Measurements from ENCODE around the gene LBX2. TPM values are rescaled to one million over a fixed set of nuclear protein-coding genes. Genes with fewer than 3 reads are reported as not detected.

The LBX2 gene
- polyA plus RNA-seq, 1 donor (not counting 4 experiments of a cell fraction or from before 2014, with no cell fraction given): 0.09 TPM

DNA sequence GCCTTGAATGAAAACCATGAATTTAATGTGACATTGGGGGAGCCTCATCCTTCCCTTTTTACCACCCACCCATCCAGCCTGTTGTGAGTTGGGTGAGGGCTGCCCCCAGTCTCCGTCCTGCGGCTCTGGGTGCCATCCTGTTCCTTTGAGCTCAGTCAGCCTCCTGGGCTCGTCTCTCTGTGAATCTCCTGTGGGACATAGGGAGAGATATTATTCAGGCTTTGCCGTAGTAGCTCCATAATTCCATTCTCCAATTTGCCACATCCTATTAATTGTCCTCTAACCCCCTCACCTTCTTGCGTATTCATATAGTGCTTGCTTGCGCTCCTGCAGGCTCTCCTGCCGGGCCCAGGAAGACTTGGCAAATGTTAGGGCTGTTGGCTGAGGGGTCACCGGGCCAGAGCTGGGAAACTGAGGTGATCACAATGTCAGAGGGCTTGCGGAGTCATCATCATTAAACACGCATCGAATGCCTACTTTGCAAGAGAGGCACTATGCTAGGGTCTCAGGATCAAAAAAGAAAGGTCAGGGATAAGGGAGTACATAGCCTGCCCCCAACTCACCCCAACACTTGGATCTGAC is 27.3 kb upstream of the LBX2 start:
- Histone ChIP-seq H2AFZ (ENCODE audit: control insufficient read depth, low read length) (no peak overlapping the region), H3K36me3 (ENCODE audit: control insufficient read depth in 2 of 2, extremely low read depth in 1 of 2, insufficient read depth in 2 of 2, low read length in 2 of 2) (peaks cover 16 to 33% of the 10 kb centered on the region in 2 experiments), H3K9ac (ENCODE audit: control insufficient read depth, extremely low read depth, insufficient read depth, low read length) (no peak overlapping the region), H3K4me1 (ENCODE audit: control insufficient read depth, extremely low read depth, insufficient read depth, low read length) (peaks cover 36% of the 10 kb centered on the region), H3K79me2 (ENCODE audit: control insufficient read depth, insufficient read depth, low read length) (peaks cover 36% of the 10 kb centered on the region), H3K4me2 (ENCODE audit: control insufficient read depth, extremely low read depth, insufficient read depth, low read depth, low read length) (peak overlapping the region; percentile 56), H3K4me3 (ENCODE audit: control insufficient read depth in 2 of 3, extremely low read depth in 1 of 3, insufficient read depth in 2 of 3, low read depth in 1 of 3, low read length in 3 of 3) (no peak overlapping the region), H3K27ac (ENCODE audit: control insufficient read depth, insufficient read depth, low read length) (no peak overlapping the region), H4K20me1 (ENCODE audit: control insufficient read depth, extremely low read depth, insufficient read depth, low read length) (no peaks in the 10 kb centered on the region), H3K9me1 (ENCODE audit: control insufficient read depth, extremely low read depth, insufficient read depth, low read length) (no peaks in the 10 kb centered on the region), H3K9me3 (ENCODE audit: control insufficient read depth, low read depth, low read length) (no peaks in the 10 kb centered on the region), H3K27me3 (ENCODE audit: control insufficient read depth, extremely low read depth, insufficient read depth, low read length) (no peaks in the 10 kb centered on the region)
- DNase-seq (ENCODE audit: low read depth, low spot score) (no peak), FAIRE-seq (no peak)
- no peak for TF ChIP-seq EZH2 (IDR thresholded peaks at IDR 0.05; ENCODE audit: low read length)
- TF ChIP-seq, protein P1, sequence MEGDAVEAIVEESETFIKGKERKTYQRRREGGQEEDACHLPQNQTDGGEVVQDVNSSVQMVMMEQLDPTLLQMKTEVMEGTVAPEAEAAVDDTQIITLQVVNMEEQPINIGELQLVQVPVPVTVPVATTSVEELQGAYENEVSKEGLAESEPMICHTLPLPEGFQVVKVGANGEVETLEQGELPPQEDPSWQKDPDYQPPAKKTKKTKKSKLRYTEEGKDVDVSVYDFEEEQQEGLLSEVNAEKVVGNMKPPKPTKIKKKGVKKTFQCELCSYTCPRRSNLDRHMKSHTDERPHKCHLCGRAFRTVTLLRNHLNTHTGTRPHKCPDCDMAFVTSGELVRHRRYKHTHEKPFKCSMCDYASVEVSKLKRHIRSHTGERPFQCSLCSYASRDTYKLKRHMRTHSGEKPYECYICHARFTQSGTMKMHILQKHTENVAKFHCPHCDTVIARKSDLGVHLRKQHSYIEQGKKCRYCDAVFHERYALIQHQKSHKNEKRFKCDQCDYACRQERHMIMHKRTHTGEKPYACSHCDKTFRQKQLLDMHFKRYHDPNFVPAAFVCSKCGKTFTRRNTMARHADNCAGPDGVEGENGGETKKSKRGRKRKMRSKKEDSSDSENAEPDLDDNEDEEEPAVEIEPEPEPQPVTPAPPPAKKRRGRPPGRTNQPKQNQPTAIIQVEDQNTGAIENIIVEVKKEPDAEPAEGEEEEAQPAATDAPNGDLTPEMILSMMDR (optimal IDR thresholded peaks at IDR 0.05 in 1 of 3, IDR thresholded peaks at IDR 0.05 in 1 of 3, conservative IDR thresholded peaks at IDR 0.05 in 1 of 3; ENCODE audit: extremely low read depth in 1 of 3, insufficient read depth in 2 of 3, low read length in 3 of 3): no peak
- dilution Hi-C loops (cut with MboI; ENCODE audit: extremely low pct_ligation_motif_present, low sequenced_read_pairs): no loop called here

DNA sequence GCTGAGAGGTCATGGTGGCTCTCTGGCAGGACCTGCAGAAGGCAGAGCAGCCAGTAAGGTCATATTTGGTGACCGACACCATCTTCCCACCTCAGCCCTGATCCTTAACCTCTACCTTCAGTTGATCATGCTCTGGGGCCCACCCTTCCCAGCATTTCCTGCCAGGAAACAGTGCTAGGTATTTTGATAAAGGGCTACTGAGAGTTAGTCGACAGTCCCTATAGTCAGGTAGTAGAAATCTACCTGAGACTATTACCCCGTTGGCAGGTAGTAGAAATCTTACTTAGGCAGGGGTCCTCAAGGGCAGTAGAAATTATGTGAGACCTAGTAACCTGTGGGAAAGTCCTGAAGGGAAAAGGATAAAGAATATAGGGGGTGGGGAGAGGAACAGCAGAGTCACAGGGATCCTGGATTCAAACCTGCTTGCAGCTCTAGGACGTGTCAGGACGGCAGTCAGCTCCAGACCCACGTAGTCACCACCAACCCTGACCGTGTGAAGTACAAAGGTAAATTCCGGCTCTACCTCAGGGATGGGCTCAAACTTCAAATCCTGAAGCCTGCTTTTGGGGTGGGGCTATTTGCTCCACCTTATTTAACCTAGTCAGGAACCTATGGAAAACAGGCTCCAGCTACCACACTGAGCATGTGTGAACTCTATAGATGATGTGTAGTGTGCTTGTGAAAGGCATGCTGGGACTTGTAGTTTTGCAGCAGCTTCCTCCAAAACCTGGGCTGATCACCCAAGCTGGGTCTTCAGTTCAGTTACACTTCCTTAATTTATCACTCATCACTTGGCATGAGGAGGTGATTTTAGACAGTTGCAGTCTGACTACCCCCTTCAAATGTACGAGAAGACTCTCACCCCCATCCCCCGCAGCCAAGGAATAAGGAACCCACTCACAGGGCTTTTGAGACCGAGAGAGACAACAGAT is 26.6 kb upstream of the LBX2 start, which contains the start of gene DQX1:
Gene DQX1, minus strand, starts transcription at position 515 of the 932 bp plus-strand sequence. Its CDS starts 502 bp downstream, at position 13.
- peak within 1 kb of the TSS; percentile 56 for H3K4me2 ChIP-seq (ENCODE audit: control insufficient read depth, extremely low read depth, insufficient read depth, low read depth, low read length)
- H3K4me1 ChIP-seq (ENCODE audit: control insufficient read depth, extremely low read depth, insufficient read depth, low read length): peaks cover 33% of the 10 kb centered on the region
- H3K4me3 ChIP-seq (ENCODE audit: control insufficient read depth in 2 of 3, extremely low read depth in 1 of 3, insufficient read depth in 2 of 3, low read depth in 1 of 3, low read length in 3 of 3): peak within 1 kb of the TSS; percentile 11 to 51 (median 39)
- no peaks in the 10 kb centered on the region for H3K9me1 ChIP-seq (ENCODE audit: control insufficient read depth, extremely low read depth, insufficient read depth, low read length)
- H3K79me2 ChIP-seq (ENCODE audit: control insufficient read depth, insufficient read depth, low read length): peaks cover 36% of the 10 kb centered on the region
- peak within 1 kb of the TSS; percentile 62 for H3K9ac ChIP-seq (ENCODE audit: control insufficient read depth, extremely low read depth, insufficient read depth, low read length)
- FAIRE-seq (peak; percentile 95), DNase-seq (ENCODE audit: low read depth, low spot score) (peak; percentile 89)
- dilution Hi-C loops (cut with MboI; ENCODE audit: extremely low pct_ligation_motif_present, low sequenced_read_pairs): no loop called here
- TF ChIP-seq, protein P1 (optimal IDR thresholded peaks at IDR 0.05 in 1 of 3, IDR thresholded peaks at IDR 0.05 in 1 of 3, conservative IDR thresholded peaks at IDR 0.05 in 1 of 3; ENCODE audit: extremely low read depth in 1 of 3, insufficient read depth in 2 of 3, low read length in 3 of 3): no peak
- TF ChIP-seq EZH2 (IDR thresholded peaks at IDR 0.05; ENCODE audit: low read length): no peak
- no peak within 1 kb of the TSS for H2AFZ ChIP-seq (ENCODE audit: control insufficient read depth, low read length)
- H4K20me1 ChIP-seq (ENCODE audit: control insufficient read depth, extremely low read depth, insufficient read depth, low read length): no peaks in the 10 kb centered on the region
- H3K27me3 ChIP-seq (ENCODE audit: control insufficient read depth, extremely low read depth, insufficient read depth, low read length): no peaks in the 10 kb centered on the region
- H3K9me3 ChIP-seq (ENCODE audit: control insufficient read depth, low read depth, low read length): no peaks in the 10 kb centered on the region
- H3K27ac ChIP-seq (ENCODE audit: control insufficient read depth, insufficient read depth, low read length): peak within 1 kb of the TSS; percentile 78
- H3K36me3 ChIP-seq (ENCODE audit: control insufficient read depth in 2 of 2, extremely low read depth in 1 of 2, insufficient read depth in 2 of 2, low read length in 2 of 2): peaks cover 12 to 30% of the 10 kb centered on the region in 2 experiments

All from keratinocyte (primary cell).